Measurements from ENCODE around the gene HMOX2.

- TF ChIP-seq, protein P1, sequence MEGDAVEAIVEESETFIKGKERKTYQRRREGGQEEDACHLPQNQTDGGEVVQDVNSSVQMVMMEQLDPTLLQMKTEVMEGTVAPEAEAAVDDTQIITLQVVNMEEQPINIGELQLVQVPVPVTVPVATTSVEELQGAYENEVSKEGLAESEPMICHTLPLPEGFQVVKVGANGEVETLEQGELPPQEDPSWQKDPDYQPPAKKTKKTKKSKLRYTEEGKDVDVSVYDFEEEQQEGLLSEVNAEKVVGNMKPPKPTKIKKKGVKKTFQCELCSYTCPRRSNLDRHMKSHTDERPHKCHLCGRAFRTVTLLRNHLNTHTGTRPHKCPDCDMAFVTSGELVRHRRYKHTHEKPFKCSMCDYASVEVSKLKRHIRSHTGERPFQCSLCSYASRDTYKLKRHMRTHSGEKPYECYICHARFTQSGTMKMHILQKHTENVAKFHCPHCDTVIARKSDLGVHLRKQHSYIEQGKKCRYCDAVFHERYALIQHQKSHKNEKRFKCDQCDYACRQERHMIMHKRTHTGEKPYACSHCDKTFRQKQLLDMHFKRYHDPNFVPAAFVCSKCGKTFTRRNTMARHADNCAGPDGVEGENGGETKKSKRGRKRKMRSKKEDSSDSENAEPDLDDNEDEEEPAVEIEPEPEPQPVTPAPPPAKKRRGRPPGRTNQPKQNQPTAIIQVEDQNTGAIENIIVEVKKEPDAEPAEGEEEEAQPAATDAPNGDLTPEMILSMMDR (conservative IDR thresholded peaks at IDR 0.05), result no peak
- TF ChIP-seq ZFX (IDR thresholded peaks at IDR 0.05), result no peak
Observed at GRCh38 chr16:4443271-4443670, 32.9 kb upstream of the HMOX2 start.
